Keratinocyte (primary cell): Measurements from ENCODE around the gene PRKD1. TPM values are rescaled to one million over a fixed set of nuclear protein-coding genes. Genes with fewer than 3 reads are reported as not detected.

Experiments used
- DNase-seq: peaks from one replicate; pipeline ENCODE4 v3.0.0-alpha.2; 2011; ENCODE audit warnings: low read depth, missing footprints, low spot score
- FAIRE-seq: peaks from 2 replicates; lab custom pipeline; 2011; peaks lifted over from hg19 to GRCh38; lab: Jason Lieb, UNC
- H2AFZ ChIP-seq: 2 replicates; pipeline ENCODE4 v1.6.0; 2012; ENCODE audit warnings: low read length, control low read depth, inconsistent platforms; ENCODE audit not compliant: control insufficient read depth
- H3K27ac ChIP-seq: 2 replicates; pipeline ENCODE4 v1.5.1; 2011; ENCODE audit warnings: low read length; ENCODE audit not compliant: control insufficient read depth, insufficient read depth
- H3K27me3 ChIP-seq: 3 replicates; pipeline ENCODE4 v1.6.0; 2011; ENCODE audit warnings: low read length; ENCODE audit not compliant: control insufficient read depth, insufficient read depth; ENCODE audit errors: extremely low read depth
- H3K36me3 ChIP-seq, 2 experiments: 2 replicates in 1 of 2; 3 replicates in 1 of 2; pipeline ENCODE4 v1.5.1; 2011; ENCODE audit warnings: low read length in 2 of 2, mild to moderate bottlenecking in 1 of 2; ENCODE audit not compliant: control insufficient read depth in 2 of 2, insufficient read depth in 2 of 2; ENCODE audit errors: extremely low read depth in 1 of 2
- H3K4me1 ChIP-seq: 3 replicates; pipeline ENCODE4 v1.5.1; 2011; ENCODE audit warnings: low read length; ENCODE audit not compliant: control insufficient read depth, insufficient read depth; ENCODE audit errors: extremely low read depth
- H3K4me2 ChIP-seq: 3 replicates; pipeline ENCODE4 v1.6.0; 2011; ENCODE audit warnings: low read depth, low read length; ENCODE audit not compliant: control insufficient read depth, insufficient read depth; ENCODE audit errors: extremely low read depth
- H3K4me3 ChIP-seq, 3 experiments: fragments of 200-600 bp in 1 of 3; sonication (generic) in 1 of 3; 2 replicates in 2 of 3; 3 replicates in 1 of 3; pipeline ENCODE4 v1.5.1; 2011 to 2016; ENCODE audit warnings: low read length in 3 of 3, mild to moderate bottlenecking in 3 of 3, control low read depth in 2 of 3, inconsistent platforms in 1 of 3, low read depth in 1 of 3, mixed read lengths in 1 of 3, mixed run types in 1 of 3, moderate library complexity in 1 of 3; ENCODE audit not compliant: control insufficient read depth in 2 of 3, insufficient read depth in 2 of 3; ENCODE audit errors: extremely low read depth in 1 of 3
- H3K79me2 ChIP-seq: 2 replicates; pipeline ENCODE4 v1.6.0; 2012; ENCODE audit warnings: low read length; ENCODE audit not compliant: control insufficient read depth, insufficient read depth
- H3K9ac ChIP-seq: 3 replicates; pipeline ENCODE4 v1.6.0; 2011; ENCODE audit warnings: low read length; ENCODE audit not compliant: control insufficient read depth, insufficient read depth; ENCODE audit errors: extremely low read depth
- H3K9me1 ChIP-seq: 3 replicates; pipeline ENCODE4 v1.6.0; 2011; ENCODE audit warnings: low read length; ENCODE audit not compliant: control insufficient read depth, insufficient read depth; ENCODE audit errors: extremely low read depth
- H3K9me3 ChIP-seq: 2 replicates; pipeline ENCODE4 v1.5.1; 2012; ENCODE audit warnings: low read depth, low read length; ENCODE audit not compliant: control insufficient read depth
- H4K20me1 ChIP-seq: 3 replicates; pipeline ENCODE4 v1.6.0; 2011; ENCODE audit warnings: low read length; ENCODE audit not compliant: control insufficient read depth, insufficient read depth; ENCODE audit errors: extremely low read depth
- EZH2 ChIP-seq: IDR thresholded peaks from one replicate; pipeline ENCODE4 v1.6.1; 2012; ENCODE audit warnings: inconsistent platforms, mild to moderate bottlenecking, low read length, moderate library complexity
- dilution Hi-C: fragments of 300-500 bp; cut with MboI; formaldehyde crosslinking; loops from one replicate; pipeline ENCODE4 v1.7.0; 2020; ENCODE audit warnings: low sequenced_read_pairs; ENCODE audit not compliant: extremely low pct_ligation_motif_present
- polyA plus RNA-seq, 5 experiments: library from polyadenylated mRNA; depleted of rRNA in 3 of 5; stranded (reverse) in 3 of 5; stranded (forward) in 1 of 5; unstranded in 1 of 5; fragments of >200 nt; gene quantifications; 1 replicate in 1 of 5; 2 replicates in 3 of 5; 3 replicates in 1 of 5; pipeline versions ENCODE4 v1.2.1 to v1.2.3, GENCODE V29; 2011 to 2012; ENCODE audit warnings: missing spikeins in 2 of 5, low read depth in 1 of 5, low replicate concordance in 1 of 5
- TF ChIP-seq, protein P1 (sequence below), 3 experiments: IDR thresholded peaks in 1 of 3; conservative IDR thresholded peaks in 1 of 3; optimal IDR thresholded peaks in 1 of 3; 2 replicates in 2 of 3; 3 replicates in 1 of 3; pipeline versions ENCODE3 to v1.5.1; 2011; ENCODE audit warnings: low read length in 3 of 3, mild to moderate bottlenecking in 3 of 3, moderate library complexity in 2 of 3, control low read depth in 1 of 3, inconsistent platforms in 1 of 3; ENCODE audit not compliant: insufficient read depth in 2 of 3; ENCODE audit errors: extremely low read depth in 1 of 3

PRKD1 gene
- polyA plus RNA-seq, 1 donor (not counting 4 experiments of a cell fraction or from before 2014, with no cell fraction given), result 0.49 TPM

DNA sequence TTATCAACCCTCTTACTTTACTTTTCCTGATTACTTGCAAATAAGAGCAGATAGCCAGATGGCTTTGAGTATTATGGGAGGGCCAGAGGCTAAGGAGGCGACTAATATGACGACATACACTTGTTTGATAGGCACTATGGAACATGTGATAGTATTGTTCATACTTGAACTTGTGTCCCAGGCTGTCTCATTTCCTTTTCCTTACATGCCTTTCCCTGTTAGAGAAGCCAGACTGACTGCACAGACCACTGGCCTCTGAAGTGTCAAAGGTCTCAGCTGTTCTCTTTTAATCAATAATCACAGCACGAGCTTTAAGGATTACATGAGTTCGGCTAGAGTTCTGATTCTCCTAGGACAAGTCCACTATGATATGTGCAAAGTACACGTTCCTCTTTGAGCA is 326.0 kb downstream of the PRKD1 start:
- H2AFZ ChIP-seq, result no peak overlapping the region
- no peaks in the 10 kb centered on the region for H3K9me3 ChIP-seq
- H3K36me3 ChIP-seq, result no peaks in the 10 kb centered on the region
- no peak overlapping the region for H3K27ac ChIP-seq
- no peak for DNase-seq
- H4K20me1 ChIP-seq, result no peaks in the 10 kb centered on the region
- no peaks in the 10 kb centered on the region for H3K79me2 ChIP-seq
- no peaks in the 10 kb centered on the region for H3K4me1 ChIP-seq
- dilution Hi-C loops, result no loop called here
- TF ChIP-seq, protein P1, sequence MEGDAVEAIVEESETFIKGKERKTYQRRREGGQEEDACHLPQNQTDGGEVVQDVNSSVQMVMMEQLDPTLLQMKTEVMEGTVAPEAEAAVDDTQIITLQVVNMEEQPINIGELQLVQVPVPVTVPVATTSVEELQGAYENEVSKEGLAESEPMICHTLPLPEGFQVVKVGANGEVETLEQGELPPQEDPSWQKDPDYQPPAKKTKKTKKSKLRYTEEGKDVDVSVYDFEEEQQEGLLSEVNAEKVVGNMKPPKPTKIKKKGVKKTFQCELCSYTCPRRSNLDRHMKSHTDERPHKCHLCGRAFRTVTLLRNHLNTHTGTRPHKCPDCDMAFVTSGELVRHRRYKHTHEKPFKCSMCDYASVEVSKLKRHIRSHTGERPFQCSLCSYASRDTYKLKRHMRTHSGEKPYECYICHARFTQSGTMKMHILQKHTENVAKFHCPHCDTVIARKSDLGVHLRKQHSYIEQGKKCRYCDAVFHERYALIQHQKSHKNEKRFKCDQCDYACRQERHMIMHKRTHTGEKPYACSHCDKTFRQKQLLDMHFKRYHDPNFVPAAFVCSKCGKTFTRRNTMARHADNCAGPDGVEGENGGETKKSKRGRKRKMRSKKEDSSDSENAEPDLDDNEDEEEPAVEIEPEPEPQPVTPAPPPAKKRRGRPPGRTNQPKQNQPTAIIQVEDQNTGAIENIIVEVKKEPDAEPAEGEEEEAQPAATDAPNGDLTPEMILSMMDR (optimal IDR thresholded peaks at IDR 0.05 in 1 of 3, IDR thresholded peaks at IDR 0.05 in 1 of 3, conservative IDR thresholded peaks at IDR 0.05 in 1 of 3; ENCODE audit: extremely low read depth in 1 of 3, insufficient read depth in 2 of 3, low read length in 3 of 3), result no peak
- TF ChIP-seq EZH2, result no peak
- no peak overlapping the region for H3K4me2 ChIP-seq
- no peaks in the 10 kb centered on the region for H3K27me3 ChIP-seq
- H3K9ac ChIP-seq, result no peak overlapping the region
- no peak overlapping the region for H3K4me3 ChIP-seq
- no peaks in the 10 kb centered on the region for H3K9me1 ChIP-seq
- FAIRE-seq, result no peak

DNA sequence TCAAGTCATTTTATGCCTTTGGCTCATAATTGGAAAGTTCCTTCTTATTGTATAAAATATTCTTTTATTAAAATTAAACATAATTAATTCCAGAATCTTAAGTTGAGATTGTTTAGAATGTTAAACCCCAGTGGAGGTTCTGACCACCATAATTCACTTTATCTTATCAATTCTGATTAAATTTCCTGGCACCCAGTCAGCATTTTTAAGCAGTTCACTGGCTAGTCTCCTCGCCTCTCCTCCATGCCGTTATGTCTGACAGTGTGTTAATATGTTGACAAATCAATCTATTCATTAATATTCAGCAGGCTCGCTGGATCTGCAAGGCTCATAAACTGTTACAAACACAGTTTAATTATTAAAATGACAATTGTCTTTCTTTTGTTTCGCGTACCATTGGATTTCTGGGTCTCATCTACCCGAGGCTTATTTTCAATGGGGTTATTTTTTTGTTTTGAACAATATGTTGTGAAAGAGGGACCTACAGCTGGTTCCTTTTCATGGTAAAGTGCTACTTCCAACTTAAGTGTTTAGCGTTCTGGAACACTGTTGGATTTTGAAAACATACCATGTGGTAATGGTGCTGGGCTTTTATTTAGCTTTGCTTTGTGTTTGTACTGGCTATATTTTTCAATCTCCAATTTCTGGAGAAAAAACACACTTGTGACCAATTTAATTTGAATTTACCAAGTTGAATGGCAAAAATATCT is 339.7 kb downstream of the PRKD1 start:
- DNase-seq (no peak), FAIRE-seq (no peak)
- Histone ChIP-seq H3K9me1 (no peaks in the 10 kb centered on the region), H3K27me3 (no peaks in the 10 kb centered on the region), H3K79me2 (no peaks in the 10 kb centered on the region), H3K27ac (no peak overlapping the region), H4K20me1 (no peaks in the 10 kb centered on the region), H2AFZ (no peak overlapping the region), H3K9me3 (no peaks in the 10 kb centered on the region), H3K4me1 (no peaks in the 10 kb centered on the region), H3K4me3 (no peak overlapping the region), H3K4me2 (no peak overlapping the region), H3K36me3 (no peaks in the 10 kb centered on the region), H3K9ac (no peak overlapping the region)
- dilution Hi-C loops, result no loop called here
- TF ChIP-seq EZH2, result no peak
- TF ChIP-seq, protein P1 (optimal IDR thresholded peaks at IDR 0.05 in 1 of 3, IDR thresholded peaks at IDR 0.05 in 1 of 3, conservative IDR thresholded peaks at IDR 0.05 in 1 of 3; ENCODE audit: extremely low read depth in 1 of 3, insufficient read depth in 2 of 3, low read length in 3 of 3), result no peak
